GM21529 (cell line): ENCODE results near the gene MAP4K4.
A peak's percentile ranks its signal among the peaks of the same experiment; 100 is the strongest.

Experiments
- ATAC-seq: cut with Tn5 transposase; IDR thresholded peaks from one replicate; pipeline ENCODE4 v1.9.1; 2021; ENCODE audit not compliant: unreplicated experiment

MAP4K4 gene

DNA sequence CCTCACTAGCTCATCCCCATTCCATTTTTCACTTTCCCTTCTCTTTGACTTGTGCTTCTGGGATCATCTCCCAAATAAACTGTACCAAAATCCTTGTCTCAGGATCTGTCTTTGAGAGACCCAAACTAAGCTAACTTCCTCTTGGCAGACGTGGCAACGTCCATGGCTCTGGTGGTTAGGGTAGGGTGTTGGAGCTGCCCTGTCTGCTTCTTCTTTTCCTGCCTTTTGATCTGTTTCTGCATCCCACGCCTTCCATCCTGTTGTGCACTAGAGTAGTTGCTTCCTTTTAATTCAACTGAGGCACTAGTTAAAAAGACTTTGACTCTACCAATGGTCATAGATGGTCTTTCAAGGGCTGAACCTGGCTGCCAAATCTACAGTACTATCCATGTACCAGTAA lies 5.5 kb upstream of the MAP4K4 start:
- no peak for ATAC-seq

DNA sequence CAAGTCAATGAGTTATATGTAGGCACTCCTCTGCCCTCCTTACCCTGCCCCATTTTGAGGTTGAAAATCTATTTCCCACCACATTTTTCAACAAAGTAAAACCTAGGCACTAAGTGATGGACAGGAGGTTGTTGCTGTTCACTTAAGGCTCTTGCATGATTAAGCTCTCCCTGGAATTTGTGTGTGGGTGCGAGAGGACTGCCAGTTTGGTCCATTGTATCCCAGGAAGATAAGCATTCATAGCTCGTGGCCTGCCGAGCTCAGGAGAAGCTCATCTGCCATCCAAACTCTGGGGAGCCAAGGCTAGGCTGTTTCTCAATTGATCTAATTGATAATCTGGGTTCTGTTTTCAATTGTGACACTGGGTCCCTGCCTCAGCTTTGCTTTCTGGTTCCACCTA lies 4.7 kb upstream of the MAP4K4 start:
- no peak for ATAC-seq

DNA sequence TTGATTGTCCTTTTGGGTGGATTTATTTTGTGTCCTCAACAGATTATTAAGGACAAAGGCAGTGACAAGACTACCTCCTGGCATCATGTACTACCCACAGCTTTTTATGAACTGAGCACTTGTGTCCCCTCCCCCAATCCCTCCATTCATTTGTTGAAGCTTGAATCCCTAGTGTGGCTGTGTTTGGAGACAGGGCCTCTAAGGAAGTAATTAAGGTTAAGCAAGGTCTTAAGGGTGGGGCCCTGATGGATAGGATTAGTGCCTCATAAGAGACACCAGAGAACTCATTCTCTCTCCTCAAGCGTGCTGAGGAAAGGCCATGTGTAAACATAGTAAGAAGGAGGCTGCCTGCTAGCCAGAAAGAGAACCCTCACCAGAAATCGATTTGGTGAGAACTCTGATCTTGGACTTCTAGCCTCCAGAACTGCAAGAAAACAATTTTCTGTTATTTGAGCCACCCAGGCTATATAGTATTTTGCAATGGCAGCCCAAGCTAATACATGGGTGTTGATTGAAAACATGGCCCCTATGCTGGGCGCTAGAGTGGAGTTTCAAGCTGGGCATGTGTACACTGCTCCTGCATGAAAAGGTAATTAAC lies 3.4 kb upstream of the MAP4K4 start:
- no peak for ATAC-seq

DNA sequence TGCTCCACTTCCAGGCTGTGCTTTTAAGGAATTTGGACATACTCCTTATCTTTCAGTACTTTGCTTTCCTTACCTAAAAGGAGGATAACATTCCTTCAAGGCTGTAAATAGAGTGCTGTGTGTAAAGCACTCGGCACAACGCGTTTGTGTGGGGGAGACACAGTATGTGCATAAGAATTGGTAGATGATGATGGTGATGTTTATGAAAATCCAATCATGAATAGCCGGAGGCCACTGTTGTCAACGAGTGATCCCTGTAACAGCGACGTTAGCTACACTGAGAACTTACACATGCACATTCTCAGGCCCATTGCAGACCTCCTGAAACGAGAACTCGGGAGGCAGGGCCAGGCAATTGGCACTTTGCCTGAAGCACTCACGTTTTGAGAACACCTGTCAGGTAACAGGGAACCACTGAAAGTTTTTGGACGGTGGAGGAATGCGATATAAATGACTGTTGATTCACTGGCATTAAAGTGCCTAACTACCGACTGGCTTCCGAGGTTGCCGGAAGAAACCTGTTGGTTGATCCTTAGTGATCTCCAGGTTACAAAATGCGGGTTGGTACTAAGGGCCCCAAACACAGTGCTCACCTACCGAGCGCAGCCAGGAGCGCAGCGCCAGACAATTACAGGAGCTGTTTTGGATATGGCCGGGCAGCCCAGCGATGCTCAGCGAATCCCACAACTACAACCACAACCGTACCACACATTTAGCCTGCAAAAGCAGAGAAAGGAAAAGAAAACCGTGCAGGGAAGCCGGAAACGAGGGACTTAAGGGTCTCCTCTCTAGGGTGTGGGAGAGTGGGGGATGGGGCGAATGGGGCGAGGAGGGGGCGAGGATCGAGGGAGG lies 1.0 kb upstream of the MAP4K4 start:
- ATAC-seq = no peak

DNA sequence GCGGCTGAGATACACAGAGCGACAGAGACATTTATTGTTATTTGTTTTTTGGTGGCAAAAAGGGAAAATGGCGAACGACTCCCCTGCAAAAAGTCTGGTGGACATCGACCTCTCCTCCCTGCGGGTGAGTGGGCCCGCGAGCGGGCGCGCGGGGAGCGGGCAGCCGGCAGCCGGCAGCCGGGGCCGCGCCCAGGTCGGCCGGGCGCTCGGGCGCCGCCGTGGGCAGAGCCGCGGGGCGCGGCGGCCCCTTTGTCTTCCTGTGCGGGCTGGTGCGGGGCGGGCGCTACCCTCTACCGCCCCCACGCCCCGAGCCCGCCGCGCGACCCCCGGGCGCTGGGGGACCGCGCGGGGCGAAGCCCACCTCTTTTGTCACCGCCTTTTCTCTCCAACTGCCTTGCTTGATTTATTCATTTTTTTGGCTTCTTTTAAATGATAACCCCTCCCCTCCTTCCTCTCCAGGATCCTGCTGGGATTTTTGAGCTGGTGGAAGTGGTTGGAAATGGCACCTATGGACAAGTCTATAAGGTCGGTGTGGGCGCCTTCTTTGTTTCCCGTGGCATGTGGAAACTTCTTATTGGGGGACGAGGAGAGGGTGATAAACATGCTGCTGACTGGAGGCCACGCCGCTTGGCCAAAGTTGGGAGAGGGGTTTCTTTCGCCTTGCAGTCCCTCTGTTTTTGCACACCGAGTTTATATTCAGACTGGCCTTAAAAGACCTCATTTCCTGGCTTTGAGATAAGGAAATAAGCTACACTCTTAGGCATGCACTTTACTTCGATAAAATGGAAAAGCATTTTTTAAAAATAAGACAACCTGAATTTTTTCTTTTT lies 722 bp downstream of the MAP4K4 start:
- ATAC-seq = no peak

DNA sequence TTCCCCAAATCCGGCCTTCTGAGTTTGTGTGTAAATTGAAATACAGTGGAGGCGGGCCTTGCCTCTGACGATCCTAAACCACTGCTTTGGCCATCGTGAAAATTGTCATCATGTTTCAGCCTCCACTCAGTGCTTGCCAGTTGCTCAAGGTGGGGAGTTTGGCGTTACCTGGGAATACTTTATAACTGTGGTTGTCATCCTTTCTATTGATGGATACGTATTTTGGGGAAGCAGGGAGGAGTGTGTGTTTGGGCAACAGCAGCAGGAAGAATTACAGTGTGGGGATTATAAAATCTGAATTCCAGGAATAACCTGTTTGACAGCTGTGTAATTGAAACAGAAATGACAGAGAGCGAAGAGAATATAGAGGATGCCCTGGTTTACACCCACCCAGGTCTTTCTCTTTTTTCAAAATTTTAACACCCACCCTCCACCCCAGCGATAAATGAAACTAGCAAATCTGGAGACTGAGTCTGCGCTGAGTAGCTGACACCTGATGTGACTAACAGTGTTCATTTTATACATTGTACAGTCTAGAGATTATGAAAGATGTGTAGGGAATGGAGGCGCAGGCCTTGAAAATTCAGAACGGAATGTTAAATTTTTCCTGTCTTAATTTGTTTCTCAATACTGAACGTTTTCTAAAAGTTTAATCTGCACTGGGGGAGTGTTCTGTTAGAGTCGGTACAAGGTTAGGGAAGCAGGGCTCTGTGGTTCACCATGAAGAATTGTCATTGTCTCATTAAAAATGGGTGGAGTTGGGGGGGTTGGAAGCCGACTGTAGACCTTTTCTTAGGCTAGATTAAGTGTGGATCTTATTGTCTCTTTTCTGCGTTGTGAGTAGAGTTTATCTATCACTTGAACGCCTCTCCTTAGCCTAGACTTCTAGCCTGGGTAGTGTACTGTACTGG lies 1.6 kb downstream of the MAP4K4 start:
- ATAC-seq = no peak

DNA sequence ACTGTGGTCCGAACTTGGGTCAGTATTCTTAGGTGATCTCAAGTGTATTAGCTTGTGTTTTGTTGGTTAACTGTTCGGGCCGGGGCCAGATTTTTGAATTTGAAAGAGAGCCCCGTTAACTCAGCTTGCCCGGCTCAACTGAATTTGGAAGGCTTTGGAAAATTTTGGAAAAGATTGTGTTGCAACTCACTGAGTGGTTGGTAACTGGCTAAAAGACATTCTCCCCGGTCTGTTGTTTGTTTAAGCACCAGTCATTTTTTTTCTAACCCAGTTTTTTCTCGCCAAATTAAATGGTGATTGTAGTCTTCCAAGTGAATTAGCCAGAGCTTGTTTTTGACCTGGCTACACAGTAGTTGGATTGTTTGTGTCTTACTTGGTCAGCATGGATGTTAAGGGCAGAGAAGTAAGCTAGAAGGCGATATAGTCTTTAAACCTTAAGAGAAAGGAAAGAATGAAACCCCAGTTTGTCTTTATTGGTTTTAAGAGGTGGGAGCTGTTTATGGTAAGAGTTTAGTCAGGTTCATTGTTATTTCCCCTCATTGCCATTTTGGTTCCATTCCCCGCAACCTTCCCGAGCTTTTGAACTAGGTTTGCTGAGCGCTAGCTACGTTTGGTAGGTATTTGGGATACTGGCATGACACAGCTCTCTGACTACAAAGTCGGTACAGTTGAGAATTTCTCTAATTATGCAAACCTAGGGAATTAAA lies 2.4 kb downstream of the MAP4K4 start:
- ATAC-seq = no peak

DNA sequence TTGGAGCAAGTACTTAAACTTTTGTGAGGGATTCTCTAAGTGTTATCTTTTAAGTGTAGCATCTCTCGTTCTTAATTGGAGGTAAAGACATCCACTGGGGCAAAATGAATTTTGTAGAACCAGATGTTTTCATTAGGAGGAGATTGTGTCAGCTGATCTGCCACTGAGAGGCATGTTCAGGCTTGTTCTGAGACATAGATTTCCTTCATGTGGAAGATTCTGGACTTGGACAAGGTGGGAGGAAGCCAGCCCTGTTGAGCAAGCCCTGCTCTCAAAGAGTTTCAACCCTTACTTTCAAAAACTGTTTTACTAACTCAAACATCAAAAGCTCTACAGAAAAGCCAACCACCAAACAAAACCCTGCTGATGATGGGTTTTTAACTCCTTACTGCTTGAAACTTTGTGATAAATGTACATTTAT lies 6.5 kb downstream of the MAP4K4 start:
- no peak for ATAC-seq

DNA sequence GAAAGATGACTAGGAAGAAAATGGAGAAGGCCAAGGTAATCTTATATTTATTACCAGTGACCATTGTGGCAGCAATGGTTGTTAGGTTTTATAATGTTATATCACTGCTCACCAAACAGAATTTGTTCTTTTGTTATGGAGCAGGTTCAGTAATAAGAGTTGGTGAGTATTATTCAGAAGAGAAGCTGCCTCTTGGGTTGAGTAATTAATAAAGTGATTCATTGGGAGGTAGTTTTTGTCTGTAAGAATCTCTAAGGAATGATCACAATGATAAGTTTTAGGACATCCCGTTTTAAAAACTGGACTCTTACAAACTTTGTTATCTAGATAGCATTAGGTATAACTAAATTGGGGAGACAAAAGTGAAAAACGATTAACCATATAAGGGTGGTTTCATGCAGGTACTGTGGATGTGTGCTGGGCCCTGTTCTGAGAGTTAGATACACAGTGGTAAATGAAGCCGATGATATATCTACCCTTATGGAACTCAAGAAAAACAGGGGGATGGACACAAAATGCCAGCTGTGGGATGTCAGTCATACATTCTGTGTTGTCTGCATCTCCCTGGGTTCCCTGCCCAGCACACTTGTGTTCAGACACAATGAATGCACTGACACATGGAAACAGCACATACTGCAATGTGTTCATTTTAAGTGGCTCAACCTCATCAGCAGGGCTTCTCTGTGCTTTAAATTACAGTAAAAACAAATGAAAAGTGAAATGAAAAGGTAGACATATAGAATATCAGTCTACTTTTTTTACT lies 7.5 kb downstream of the MAP4K4 start:
- ATAC-seq = no peak

DNA sequence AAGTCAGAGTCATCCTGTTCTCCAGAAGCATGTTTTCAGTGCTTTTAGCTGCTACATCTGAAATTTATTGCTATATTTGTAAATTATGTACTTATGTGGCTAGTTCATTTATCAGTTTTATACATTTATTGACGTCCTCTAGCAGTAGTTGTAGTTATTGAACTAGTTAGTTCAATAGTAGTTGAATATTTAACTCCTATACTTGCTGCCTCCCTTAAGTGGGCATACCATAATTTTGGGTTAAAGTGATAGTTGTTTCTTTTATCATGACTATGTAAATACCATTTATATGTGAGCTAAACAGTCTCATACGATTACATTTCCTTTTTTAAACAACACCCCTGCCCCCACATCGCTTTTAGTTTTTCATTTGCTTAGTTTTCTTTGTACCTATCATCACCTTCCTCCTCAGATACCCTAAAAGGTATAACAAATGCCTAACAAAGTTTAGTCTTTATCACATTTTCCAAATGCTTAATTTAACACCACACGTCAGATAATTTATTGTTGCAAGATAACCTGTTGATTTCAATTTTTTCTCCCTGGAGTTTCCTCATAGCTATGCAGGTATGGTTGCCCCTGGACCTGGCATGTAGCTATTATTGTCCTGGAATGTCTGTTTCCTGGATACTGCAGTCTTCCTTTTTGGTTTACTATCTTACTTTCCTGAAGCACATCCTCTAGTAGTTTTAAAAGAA lies 8.8 kb downstream of the MAP4K4 start:
- no peak for ATAC-seq

DNA sequence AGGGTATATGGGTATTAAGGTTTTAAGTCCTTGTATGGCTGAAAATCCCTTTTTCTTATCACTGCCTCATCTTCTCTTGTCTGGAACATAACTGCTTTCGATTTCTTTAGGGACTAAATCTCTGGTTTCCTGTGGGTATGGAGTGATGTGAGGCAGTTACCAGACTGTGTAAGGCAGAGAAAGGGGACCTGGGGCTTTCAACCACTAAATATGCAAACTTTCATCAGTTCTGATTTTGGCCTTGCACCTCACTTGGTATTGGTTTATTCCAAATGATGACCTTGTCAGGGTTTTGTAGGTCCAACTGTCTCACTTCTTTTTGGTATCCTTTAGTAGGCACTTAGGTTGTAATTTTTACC lies 9.3 kb downstream of the MAP4K4 start:
- peak; percentile 55 for ATAC-seq

DNA sequence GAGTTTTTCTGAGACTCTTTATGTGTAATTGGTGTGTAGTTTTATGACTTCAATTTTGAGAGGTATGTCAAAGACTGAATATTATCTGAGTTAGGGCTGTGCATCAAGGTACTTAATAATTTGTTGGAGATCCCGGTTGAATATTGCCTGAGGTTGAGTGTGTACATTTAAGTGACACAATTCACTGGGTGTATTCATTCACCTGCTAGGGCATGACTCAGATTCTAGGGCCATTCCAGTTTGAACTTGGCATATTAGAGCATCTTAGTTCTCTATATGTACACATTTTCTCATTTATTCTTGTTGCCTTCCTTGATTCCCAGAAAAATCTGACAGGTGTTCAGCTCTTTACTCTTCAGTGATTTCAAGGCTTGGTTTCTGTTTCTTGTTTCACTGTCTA lies 12.5 kb downstream of the MAP4K4 start:
- no peak for ATAC-seq

DNA sequence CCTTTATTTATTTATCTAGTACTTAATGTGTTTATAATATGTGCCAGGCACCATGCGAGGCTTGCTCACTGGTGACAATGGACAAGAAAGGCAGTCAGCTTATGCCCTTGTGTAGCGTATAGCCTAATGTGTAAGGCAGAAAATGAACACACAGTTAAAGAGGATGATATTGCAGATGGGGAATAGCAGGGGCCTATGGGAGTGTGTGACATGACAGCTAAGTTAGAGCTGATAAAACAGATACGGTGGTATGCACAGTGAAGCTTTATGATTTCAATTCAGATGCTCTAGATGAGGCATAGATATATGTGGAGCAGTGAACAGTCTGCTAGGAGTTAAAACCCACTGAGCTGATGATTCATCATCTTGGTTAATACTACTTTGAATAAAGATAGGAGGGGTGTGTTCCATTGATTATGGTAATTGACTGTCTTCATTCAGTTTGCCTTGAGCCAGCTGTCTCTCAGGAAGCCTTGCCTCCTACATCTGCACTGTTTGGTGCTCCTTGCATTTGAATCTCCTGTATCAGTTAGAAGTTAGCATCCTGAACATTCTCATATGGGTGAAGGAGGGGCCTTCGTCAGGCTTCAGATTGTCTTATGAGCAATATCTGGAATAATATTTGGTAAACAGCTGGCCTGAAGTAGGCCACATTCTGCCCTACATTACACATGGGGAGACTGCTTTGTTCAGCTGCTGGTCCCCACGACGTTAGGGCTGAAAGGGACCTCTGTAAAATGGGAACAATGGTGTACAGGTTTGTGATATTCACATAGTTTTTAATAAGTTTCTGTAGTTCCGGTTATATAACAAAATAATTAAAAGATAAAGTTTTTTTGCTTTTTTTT lies 13.2 kb downstream of the MAP4K4 start:
- ATAC-seq = no peak

DNA sequence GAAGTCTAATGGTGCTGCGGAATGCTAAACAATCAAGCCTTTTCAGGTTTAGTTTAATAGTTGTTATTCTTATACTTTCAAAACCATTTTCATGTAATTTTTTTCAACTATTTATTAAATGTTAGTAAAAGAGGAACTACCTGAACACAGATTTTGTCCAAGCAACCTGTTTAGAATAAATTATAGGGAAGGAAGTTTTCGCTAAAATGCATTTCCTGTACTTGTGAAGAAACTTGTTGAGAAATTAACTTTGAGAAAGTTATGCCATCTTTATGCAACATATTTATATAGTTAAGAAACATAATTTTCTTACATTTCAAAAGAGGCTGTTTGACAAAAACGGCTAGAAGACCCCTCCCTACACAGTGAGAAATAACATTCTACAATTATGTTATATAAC lies 16.6 kb downstream of the MAP4K4 start:
- no peak for ATAC-seq

DNA sequence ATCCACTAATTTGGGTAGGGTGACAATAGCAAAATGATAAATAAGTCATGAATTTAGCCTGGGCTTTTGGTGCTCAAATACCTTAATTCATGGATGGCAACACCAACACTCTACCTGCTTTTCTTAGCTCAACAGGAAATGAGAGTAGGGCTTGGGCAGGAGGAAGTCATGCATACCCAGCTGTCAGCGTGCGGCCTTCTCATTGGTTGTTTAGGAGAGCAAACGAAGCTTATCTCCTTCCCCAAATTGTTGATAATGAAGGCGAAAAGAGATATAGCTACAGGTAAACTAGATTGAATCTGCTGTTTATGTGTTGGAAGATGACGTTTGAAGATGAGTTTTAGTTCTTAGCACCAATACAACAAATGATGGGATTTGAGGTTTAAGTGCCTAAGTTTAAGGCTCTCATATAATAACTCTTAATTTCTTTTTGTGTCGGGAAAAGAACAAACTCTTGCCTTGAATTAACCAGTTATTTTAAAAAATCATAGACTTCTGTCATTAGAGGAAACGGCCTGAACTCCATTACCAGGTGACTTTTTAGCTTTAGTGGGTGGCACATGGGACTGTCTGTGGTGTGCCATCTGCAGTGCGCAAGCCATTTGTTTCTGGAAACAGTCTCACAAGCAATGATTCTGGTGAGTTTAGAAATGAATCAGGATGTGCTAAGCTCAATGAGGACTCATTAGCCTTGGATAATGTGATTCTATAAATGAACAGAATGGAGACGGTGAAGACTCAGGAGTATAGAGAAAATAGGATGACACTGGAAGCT lies 19.8 kb downstream of the MAP4K4 start:
- ATAC-seq = peak; percentile 63

DNA sequence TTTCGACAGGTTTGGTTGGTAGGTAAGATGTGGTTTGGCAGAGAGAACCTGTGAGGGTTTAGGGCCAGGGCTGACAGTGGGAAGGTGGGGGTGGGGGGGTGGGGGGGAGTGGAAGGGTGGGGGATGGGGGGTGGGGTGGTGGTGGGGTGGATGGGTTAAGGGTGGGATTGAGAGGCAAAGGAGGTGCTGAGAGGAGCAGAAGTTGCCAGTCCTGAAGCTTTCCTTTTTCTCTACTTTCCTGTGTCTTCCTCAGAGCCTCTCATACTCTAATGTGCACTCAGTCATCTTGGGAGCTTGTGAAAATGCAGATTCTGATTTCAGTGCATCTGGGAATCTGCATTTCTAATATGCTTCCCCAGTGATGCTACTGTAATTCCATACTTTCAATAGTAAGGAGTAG lies 21.0 kb downstream of the MAP4K4 start:
- no peak for ATAC-seq

DNA sequence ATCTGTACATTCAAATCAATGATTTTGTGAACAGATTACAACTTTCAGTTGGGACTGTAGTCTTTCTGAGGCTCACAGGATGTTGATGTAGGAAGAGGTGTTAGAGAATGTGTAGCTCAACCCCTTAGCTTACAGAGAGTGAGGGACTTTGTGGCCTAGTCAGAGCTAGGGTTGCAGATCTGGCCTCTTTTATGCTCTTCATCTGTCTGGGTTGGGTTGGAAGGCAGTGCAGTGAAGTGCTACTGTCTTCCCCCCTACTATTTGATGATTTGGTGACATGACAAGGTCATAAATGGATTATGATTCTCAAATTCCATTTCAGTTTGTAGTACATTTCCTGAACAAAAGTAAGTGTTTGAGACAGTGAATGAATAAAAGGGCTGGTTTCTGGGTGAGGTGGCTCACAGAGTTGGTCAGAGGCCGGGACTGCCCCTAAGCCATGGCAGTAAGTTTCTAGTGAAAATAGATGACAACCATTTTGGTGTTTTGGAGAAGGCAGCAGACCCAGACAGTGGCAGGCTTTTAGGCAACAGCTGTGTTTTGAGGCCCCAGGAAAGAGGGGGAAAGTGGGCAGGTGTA lies 21.6 kb downstream of the MAP4K4 start:
- ATAC-seq = no peak
